ENCODE results near the gene TALDO1.

The TALDO1 gene

DNA sequence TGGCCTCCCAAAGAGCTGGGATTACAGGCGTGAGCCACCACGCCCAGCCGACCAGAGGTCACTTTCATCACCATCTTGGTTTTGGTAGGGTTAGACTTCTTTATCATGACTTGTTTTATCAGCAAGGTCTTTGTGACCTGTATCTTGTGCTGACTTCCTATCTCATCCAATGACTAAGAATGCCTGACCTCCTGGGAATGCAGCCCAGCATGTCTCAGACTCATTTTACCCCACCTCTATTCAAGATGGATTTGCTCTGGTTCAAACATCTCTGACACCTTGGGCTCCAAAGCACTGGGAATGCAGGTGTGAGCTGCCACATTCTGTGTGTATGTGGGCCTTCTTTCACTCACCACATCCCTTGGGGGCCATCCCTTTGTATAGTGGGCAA, 5.1 kb upstream of the TALDO1 start:
- H3K4me3 ChIP-seq (ENCODE audit: low read depth, low read length), result no peak overlapping the region
- TF ChIP-seq, protein P1, sequence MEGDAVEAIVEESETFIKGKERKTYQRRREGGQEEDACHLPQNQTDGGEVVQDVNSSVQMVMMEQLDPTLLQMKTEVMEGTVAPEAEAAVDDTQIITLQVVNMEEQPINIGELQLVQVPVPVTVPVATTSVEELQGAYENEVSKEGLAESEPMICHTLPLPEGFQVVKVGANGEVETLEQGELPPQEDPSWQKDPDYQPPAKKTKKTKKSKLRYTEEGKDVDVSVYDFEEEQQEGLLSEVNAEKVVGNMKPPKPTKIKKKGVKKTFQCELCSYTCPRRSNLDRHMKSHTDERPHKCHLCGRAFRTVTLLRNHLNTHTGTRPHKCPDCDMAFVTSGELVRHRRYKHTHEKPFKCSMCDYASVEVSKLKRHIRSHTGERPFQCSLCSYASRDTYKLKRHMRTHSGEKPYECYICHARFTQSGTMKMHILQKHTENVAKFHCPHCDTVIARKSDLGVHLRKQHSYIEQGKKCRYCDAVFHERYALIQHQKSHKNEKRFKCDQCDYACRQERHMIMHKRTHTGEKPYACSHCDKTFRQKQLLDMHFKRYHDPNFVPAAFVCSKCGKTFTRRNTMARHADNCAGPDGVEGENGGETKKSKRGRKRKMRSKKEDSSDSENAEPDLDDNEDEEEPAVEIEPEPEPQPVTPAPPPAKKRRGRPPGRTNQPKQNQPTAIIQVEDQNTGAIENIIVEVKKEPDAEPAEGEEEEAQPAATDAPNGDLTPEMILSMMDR (IDR thresholded peaks at IDR 0.05; ENCODE audit: insufficient read depth, low read depth, low read length, missing control alignments), result no peak
- no peak for DNase-seq (ENCODE audit: low read depth)

DNA sequence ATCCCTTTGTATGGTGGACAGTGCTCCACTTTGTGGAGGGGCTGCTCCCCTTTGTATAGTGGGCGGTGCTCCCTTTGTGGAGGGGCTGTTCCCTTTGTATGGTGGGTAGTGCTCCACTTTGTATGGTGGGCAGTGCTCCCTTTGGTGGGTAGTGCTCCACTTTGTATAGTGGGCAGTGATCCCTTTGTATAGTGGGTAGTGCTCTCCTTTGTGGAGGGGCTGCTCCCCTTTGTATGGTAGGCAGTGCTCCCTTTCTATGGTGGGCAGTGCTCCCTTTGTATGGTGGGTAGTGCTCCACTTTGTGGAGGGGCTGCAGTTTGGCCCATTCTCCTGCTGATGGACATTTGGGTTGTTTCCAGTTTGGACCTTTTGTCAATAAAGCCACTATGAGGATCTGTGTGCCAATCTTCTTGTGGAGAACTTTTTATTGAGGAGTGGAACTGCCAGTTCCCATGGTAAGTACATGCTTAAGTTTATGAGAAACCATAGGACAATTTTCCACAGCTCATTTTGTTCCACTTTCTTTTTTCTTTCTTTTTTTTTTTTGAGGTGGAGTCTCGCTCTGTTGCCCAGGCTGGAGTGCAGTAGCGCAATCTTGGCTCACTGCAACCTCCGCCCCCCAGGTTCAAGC, 4.6 kb upstream of the TALDO1 start:
- no peak for DNase-seq (ENCODE audit: low read depth)
- H3K4me3 ChIP-seq (ENCODE audit: low read depth, low read length), result no peak overlapping the region
- TF ChIP-seq, protein P1 (IDR thresholded peaks at IDR 0.05; ENCODE audit: insufficient read depth, low read depth, low read length, missing control alignments), result no peak

DNA sequence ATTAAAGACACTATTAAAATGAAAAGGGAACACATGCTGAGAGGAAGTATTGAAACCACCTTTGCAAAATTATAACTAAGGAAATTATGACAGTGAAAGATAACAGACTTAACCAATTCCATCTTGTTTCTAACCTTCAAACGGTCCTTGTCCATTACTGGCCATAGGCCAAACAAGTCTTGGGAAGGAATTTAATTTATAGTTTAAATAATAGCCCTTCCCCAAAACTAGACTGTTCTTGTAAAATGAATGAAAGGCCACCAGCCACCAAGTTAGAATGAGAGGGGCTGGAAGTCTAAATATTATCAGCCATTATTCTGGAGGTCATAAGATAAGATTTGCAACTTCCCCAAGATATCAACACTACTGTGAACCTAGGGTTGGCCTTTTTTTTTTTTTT, 1.8 kb upstream of the TALDO1 start:
- no peak overlapping the region for H3K4me3 ChIP-seq (ENCODE audit: low read depth, low read length)
- DNase-seq (ENCODE audit: low read depth), result no peak
- TF ChIP-seq, protein P1 (IDR thresholded peaks at IDR 0.05; ENCODE audit: insufficient read depth, low read depth, low read length, missing control alignments), result no peak

DNA sequence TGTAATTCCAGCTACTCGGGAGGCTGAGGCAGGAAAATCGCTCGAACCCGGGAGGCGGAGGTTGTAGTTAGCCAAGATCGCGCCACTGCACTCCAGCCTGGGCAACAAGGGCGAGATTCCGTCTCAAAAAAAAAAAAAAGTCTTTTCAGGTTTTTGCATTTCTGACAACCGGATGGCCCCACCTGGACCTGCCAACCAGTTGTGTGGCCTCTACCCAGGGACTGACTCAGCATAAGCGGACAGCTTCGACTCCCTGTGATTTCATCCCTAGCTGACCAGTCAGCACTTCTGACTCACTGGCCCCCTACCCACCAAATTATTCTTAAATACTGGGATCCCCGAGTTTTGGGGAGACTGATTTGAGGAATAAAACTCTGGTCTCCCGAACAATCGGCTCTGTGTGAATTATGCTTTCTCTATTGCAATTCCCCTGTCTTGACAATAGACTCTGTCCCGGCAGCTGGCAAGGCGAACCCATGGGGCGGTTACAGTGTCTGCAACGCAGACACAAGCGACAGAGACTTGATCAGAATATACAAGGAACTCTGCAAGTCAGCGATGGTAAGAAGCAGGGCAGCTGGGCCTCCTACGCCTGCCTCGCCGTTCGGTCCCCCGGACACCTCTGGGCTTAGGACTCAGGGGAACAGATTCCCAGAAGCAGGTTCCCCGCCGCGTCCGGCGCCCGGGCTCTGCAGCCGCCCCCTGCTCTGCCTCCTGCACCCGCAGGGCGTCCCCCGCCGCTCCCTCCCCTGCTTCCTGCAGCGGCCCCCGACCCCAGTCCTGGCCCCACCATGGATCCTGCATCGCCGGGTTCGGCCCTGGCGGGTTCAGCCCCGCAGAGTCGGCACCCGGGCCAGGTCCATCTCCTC, 741 bp upstream of the TALDO1 start:
- TF ChIP-seq, protein P1 (IDR thresholded peaks at IDR 0.05; ENCODE audit: insufficient read depth, low read depth, low read length, missing control alignments), result no peak
- DNase-seq (ENCODE audit: low read depth), result peak; percentile 44
- peak overlapping the region; percentile 74 for H3K4me3 ChIP-seq (ENCODE audit: low read depth, low read length)

DNA sequence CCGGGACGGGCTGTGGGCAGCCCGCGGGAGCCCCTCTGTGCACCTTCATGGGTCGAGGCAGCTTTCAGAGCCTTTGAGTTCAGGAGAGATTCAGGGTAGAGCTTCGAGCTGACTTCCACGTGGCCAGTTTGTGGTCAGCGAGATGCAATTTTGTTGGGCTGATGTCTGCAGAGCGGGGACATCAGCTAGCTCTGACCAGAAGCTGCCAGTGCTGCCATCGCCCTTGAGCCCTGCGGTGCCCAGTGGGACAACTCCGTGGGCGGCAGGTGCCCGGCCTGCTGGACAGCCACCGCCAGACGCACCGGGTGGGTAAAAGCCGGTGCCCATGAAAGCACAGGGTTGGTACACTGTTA, 719 bp downstream of the TALDO1 start:
- DNase-seq (ENCODE audit: low read depth), result no peak
- TF ChIP-seq, protein P1 (IDR thresholded peaks at IDR 0.05; ENCODE audit: insufficient read depth, low read depth, low read length, missing control alignments), result no peak
- H3K4me3 ChIP-seq (ENCODE audit: low read depth, low read length), result peak overlapping the region; percentile 74

DNA sequence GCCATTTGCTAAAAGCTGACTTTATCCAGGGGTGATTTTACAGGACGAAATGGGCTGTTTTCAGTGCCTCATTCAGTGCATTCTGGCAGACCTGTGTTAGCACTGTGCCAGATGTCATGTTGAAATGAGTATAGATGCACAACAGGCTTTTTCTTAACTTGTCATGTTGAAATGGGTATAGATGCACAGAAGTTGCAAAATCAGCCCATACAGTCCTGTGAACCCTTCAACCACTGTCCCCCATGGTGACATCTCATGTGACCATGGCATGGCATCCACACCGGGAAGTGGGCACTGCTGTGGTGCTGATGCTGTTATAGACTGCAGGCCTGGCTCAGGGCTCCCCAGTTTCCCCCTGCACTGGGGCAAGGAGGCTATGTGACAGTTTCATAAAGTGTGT, 2.5 kb downstream of the TALDO1 start:
- TF ChIP-seq, protein P1 (IDR thresholded peaks at IDR 0.05; ENCODE audit: insufficient read depth, low read depth, low read length, missing control alignments), result no peak
- no peak overlapping the region for H3K4me3 ChIP-seq (ENCODE audit: low read depth, low read length)
- no peak for DNase-seq (ENCODE audit: low read depth)

Data from GM12865 (cell line).